HCT116 (cell line): ENCODE results near the gene ALDH4A1. TPM values are rescaled to one million over a fixed set of nuclear protein-coding genes. Genes with fewer than 3 reads are reported as not detected.

Source experiments
- ATAC-seq: fragments of 200-7000 bp; cut with Tn5 transposase; 2 replicates; pipeline ENCODE4 v1.9.1; 2020; ENCODE audit warnings: mild to moderate bottlenecking, moderate library complexity
- BruUV-seq: library from RNA; stranded (reverse); fragments of 400-500 nt; replicated peaks from 2 replicates; lab custom pipeline; 2021; lab: Mats Ljungman, UMichigan
- CTCF ChIA-PET: fragments of 300-600 bp; sonication (Branson Sonifier 250); formaldehyde crosslinking; loops from one replicate; lab custom pipeline; 2021; ENCODE audit warnings: antibody characterized with exemption; lab: Charles Lee
- POLR2A ChIA-PET: fragments of 300-600, 350-600 bp; sonication (Branson Sonifier 250); formaldehyde crosslinking; loops from one replicate; lab custom pipeline; 2021; ENCODE audit warnings: antibody characterized with exemption; lab: Charles Lee
- RAD21 ChIA-PET, 2 experiments: fragments of 300-600 bp; sonication (Branson Sonifier 250); formaldehyde crosslinking; loops; one replicate each; lab custom pipeline; 2023; ENCODE audit warnings: low total read pairs in 2 of 2; ENCODE audit not compliant: uncharacterized antibody in 2 of 2, unreplicated experiment in 2 of 2, low non-redundant PET in 1 of 2; lab: Charles Lee
- DNase-seq: peaks from one replicate; pipeline ENCODE4 v3.0.0-alpha.2; 2010; ENCODE audit warnings: low read depth, low spot score
- H2AFZ ChIP-seq: fragments of 200-600 bp; shearing (Covaris generic), sonication (generic); 2 replicates; pipeline ENCODE4 v1.6.1; 2017; ENCODE audit warnings: low read depth, mixed run types, mixed read lengths, antibody characterized with exemption, low read length; ENCODE audit not compliant: poor library complexity, severe bottlenecking
- H3K27ac ChIP-seq: 2 replicates; pipeline ENCODE4 v1.5.1; 2012; ENCODE audit warnings: low read depth, low read length
- H3K27me3 ChIP-seq: fragments of 200-600 bp; sonication (generic); 2 replicates; pipeline ENCODE4 v1.6.1; 2016; ENCODE audit warnings: mixed run types, low read length, mixed read lengths; ENCODE audit not compliant: insufficient read depth
- H3K36me3 ChIP-seq, 2 experiments: fragments of 200-500 bp in 1 of 2; fragments of 200-600 bp in 1 of 2; sonication (Bioruptor generic) in 1 of 2; sonication (generic) in 1 of 2; 2 replicates each; pipeline versions ENCODE4 v1.5.1 to v1.6.1; 2014 to 2016; ENCODE audit warnings: low read length in 2 of 2, inconsistent platforms in 1 of 2, mixed read lengths in 1 of 2, mixed run types in 1 of 2; ENCODE audit not compliant: insufficient read depth in 2 of 2, control insufficient read depth in 1 of 2
- H3K4me1 ChIP-seq, 2 experiments: fragments of 200-600 bp in 1 of 2; sonication (generic) in 1 of 2; 2 replicates each; pipeline versions ENCODE4 v1.5.1 to v1.6.1; 2012 to 2017; ENCODE audit warnings: low read length in 2 of 2, inconsistent platforms in 1 of 2, mild to moderate bottlenecking in 1 of 2, mixed read lengths in 1 of 2, mixed run types in 1 of 2, moderate library complexity in 1 of 2; ENCODE audit not compliant: insufficient read depth in 2 of 2, control insufficient read depth in 1 of 2
- H3K4me2 ChIP-seq: fragments of 200-600 bp; sonication (generic); 2 replicates; pipeline ENCODE4 v1.6.1; 2017; ENCODE audit warnings: mixed run types, low read length, mixed read lengths
- H3K4me3 ChIP-seq, 2 experiments: fragments of 200-600 bp in 1 of 2; sonication (generic) in 1 of 2; replicated peaks in 1 of 2; 2 replicates each; pipeline ENCODE4 v1.5.1; 2011 to 2016; ENCODE audit warnings: low read length in 2 of 2, control low read depth in 1 of 2, low read depth in 1 of 2, mild to moderate bottlenecking in 1 of 2, mixed read lengths in 1 of 2, mixed run types in 1 of 2
- H3K79me2 ChIP-seq: fragments of 200-600 bp; sonication (generic); 2 replicates; pipeline ENCODE4 v1.6.1; 2017; ENCODE audit warnings: mild to moderate bottlenecking, mixed run types, low read length, moderate library complexity, mixed read lengths; ENCODE audit not compliant: insufficient read depth
- H3K9ac ChIP-seq: fragments of 200-600 bp; sonication (generic); 2 replicates; pipeline ENCODE4 v1.6.1; 2016; ENCODE audit warnings: low read length, mixed read lengths
- H3K9me2 ChIP-seq: fragments of 200-600 bp; sonication (generic), shearing (Covaris generic); 2 replicates; pipeline ENCODE4 v1.6.1; 2017; ENCODE audit warnings: mixed run types, mild to moderate bottlenecking, moderate library complexity; ENCODE audit not compliant: insufficient read depth
- H3K9me3 ChIP-seq, 2 experiments: fragments of 200-500 bp in 1 of 2; fragments of 200-600 bp in 1 of 2; sonication (Bioruptor generic) in 1 of 2; sonication (generic) in 1 of 2; 2 replicates each; pipeline ENCODE4 v1.6.1; 2014 to 2017; ENCODE audit warnings: low read length in 2 of 2, mixed read lengths in 2 of 2, inconsistent platforms in 1 of 2, low read depth in 1 of 2, mild to moderate bottlenecking in 1 of 2, mixed run types in 1 of 2, moderate library complexity in 1 of 2; ENCODE audit not compliant: control insufficient read depth in 1 of 2, insufficient read depth in 1 of 2
- H4K20me1 ChIP-seq: fragments of 200-600 bp; sonication (generic), shearing (Covaris generic); 2 replicates; pipeline ENCODE4 v1.6.1; 2017; ENCODE audit warnings: mixed run types, mild to moderate bottlenecking, moderate library complexity; ENCODE audit not compliant: insufficient read depth
- CTCF ChIP-seq, 3 experiments: fragments of 200-600 bp in 1 of 3; sonication (generic) in 1 of 3; IDR thresholded peaks in 2 of 3; conservative IDR thresholded peaks in 1 of 3; 2 replicates each; pipeline ENCODE4 v1.5.1; 2012 to 2017; ENCODE audit warnings: low read depth in 2 of 3, low read length in 2 of 3, antibody characterized with exemption in 1 of 3, borderline replicate concordance in 1 of 3, control low read depth in 1 of 3, mild to moderate bottlenecking in 1 of 3, mixed read lengths in 1 of 3, mixed run types in 1 of 3, moderate library complexity in 1 of 3; ENCODE audit not compliant: insufficient read depth in 1 of 3
- ELF1 ChIP-seq: IDR thresholded peaks from 2 replicates; pipeline ENCODE4 v1.6.1; 2012; ENCODE audit warnings: low read depth, borderline replicate concordance
- FOSL1 ChIP-seq: IDR thresholded peaks from 2 replicates; pipeline ENCODE4 v1.6.1; 2012; ENCODE audit warnings: low read depth
- MAX ChIP-seq: IDR thresholded peaks from 2 replicates; pipeline ENCODE4 v1.6.1; 2012
- SRF ChIP-seq: IDR thresholded peaks from 2 replicates; pipeline ENCODE4 v1.6.1; 2012; ENCODE audit warnings: low read depth
- TCF7L2 ChIP-seq: IDR thresholded peaks from 2 replicates; pipeline ENCODE4 v1.7.0; 2011; ENCODE audit warnings: borderline replicate concordance, inconsistent platforms; ENCODE audit not compliant: insufficient read depth, insufficient read length; ENCODE audit errors: extremely low read depth
- intact Hi-C: fragments of 100-400 bp; cut with micrococcal nuclease; formaldehyde crosslinking; loops from 2 replicates; pipeline ENCODE4 v1.10.0; 2022
- total RNA-seq: library from RNA; stranded (reverse); gene quantifications from one replicate; pipeline ENCODE4 v1.2.1, GENCODE V29; 2021; ENCODE audit not compliant: unreplicated experiment
- TF ChIP-seq, protein P1 (sequence below): IDR thresholded peaks from 2 replicates; pipeline ENCODE4 v1.6.1; 2012; ENCODE audit warnings: low read depth

Gene ALDH4A1
- total RNA-seq, 1 experiment from 2014 or later, result 12.6 TPM

GRCh38 chr1:18917071-18917799, 14.9 kb upstream of the ALDH4A1 start:
- Histone ChIP-seq H3K4me1 (peaks cover 4 to 14% of the 10 kb centered on the region in 2 experiments; a peak in 3 of 4 replicates), H2AFZ (no peak overlapping the region), H3K27me3 (no peaks in the 10 kb centered on the region), H3K36me3 (0 out of 4 replicates have a peak, but pooled peaks cover 0 to 2% of the 10 kb centered on the region in 2 experiments), H3K9ac (no peak overlapping the region), H3K27ac (no peak overlapping the region), H3K9me2 (no peaks in the 10 kb centered on the region), H3K9me3 (no peaks in the 10 kb centered on the region), H3K4me2 (no peak overlapping the region), H4K20me1 (no peaks in the 10 kb centered on the region), H3K79me2 (peaks cover 11% of the 10 kb centered on the region), H3K4me3 (no peak overlapping the region)
- intact Hi-C loops, result no loop called here
- ATAC-seq (no peak), DNase-seq (no peak)
- RAD21 ChIA-PET, result interaction anchor here in 1 of 2 experiments (0.6 kb wide), 1 partner anchor 9 kb away, joined by 3 read pairs; no protein-coding TSS in a partner anchor
- BruUV-seq, result no TSS peak
- POLR2A ChIA-PET, result no interaction called here
- CTCF ChIA-PET, result no interaction called here
- TF ChIP-seq, protein P1, sequence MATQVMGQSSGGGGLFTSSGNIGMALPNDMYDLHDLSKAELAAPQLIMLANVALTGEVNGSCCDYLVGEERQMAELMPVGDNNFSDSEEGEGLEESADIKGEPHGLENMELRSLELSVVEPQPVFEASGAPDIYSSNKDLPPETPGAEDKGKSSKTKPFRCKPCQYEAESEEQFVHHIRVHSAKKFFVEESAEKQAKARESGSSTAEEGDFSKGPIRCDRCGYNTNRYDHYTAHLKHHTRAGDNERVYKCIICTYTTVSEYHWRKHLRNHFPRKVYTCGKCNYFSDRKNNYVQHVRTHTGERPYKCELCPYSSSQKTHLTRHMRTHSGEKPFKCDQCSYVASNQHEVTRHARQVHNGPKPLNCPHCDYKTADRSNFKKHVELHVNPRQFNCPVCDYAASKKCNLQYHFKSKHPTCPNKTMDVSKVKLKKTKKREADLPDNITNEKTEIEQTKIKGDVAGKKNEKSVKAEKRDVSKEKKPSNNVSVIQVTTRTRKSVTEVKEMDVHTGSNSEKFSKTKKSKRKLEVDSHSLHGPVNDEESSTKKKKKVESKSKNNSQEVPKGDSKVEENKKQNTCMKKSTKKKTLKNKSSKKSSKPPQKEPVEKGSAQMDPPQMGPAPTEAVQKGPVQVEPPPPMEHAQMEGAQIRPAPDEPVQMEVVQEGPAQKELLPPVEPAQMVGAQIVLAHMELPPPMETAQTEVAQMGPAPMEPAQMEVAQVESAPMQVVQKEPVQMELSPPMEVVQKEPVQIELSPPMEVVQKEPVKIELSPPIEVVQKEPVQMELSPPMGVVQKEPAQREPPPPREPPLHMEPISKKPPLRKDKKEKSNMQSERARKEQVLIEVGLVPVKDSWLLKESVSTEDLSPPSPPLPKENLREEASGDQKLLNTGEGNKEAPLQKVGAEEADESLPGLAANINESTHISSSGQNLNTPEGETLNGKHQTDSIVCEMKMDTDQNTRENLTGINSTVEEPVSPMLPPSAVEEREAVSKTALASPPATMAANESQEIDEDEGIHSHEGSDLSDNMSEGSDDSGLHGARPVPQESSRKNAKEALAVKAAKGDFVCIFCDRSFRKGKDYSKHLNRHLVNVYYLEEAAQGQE, result no peak
- no peak for TF ChIP-seq MAX
- no peak for TF ChIP-seq TCF7L2
- no peak for TF ChIP-seq SRF
- no peak for TF ChIP-seq FOSL1
- TF ChIP-seq CTCF (IDR thresholded peaks at IDR 0.05 in 2 of 3, conservative IDR thresholded peaks at IDR 0.05 in 1 of 3; ENCODE audit: borderline replicate concordance in 1 of 3, insufficient read depth in 1 of 3, low read depth in 2 of 3, low read length in 2 of 3), result no peak
- no peak for TF ChIP-seq ELF1
